Kasumi-1 (cell line): Measurements from ENCODE around the gene CCDC187.

Experiments
- DNase-seq, 2 experiments: peaks; one replicate each; lab custom pipeline; 2025; lab: John Stamatoyannopoulos, UW

The CCDC187 gene

GRCh38 chr9:136297016-136297691 is 6.7 kb downstream of the CCDC187 start:
- DNase-seq, result no peak

GRCh38 chr9:136296434-136297015 is 7.4 kb downstream of the CCDC187 start:
- no peak for DNase-seq

- DNase-seq, result no peak
Measured at GRCh38 chr9:136295542-136296433, 8.1 kb downstream of the CCDC187 start.

GRCh38 chr9:136295055-136295454 is 8.8 kb downstream of the CCDC187 start:
- no peak for DNase-seq

- no peak for DNase-seq
Measured at GRCh38 chr9:136294437-136294836, 9.5 kb downstream of the CCDC187 start.

- no peak for DNase-seq
Measured at GRCh38 chr9:136293476-136294077, 10.3 kb downstream of the CCDC187 start.

GRCh38 chr9:136292591-136293448 is 11.1 kb downstream of the CCDC187 start:
- no peak for DNase-seq

GRCh38 chr9:136292026-136292538 is 11.8 kb downstream of the CCDC187 start:
- no peak for DNase-seq

GRCh38 chr9:136291306-136292025 is 12.4 kb downstream of the CCDC187 start:
- no peak for DNase-seq

GRCh38 chr9:136290508-136291000 is 13.3 kb downstream of the CCDC187 start:
- DNase-seq, result no peak

GRCh38 chr9:136289651-136290507 is 14.0 kb downstream of the CCDC187 start:
- no peak for DNase-seq

GRCh38 chr9:136287960-136288753 is 15.7 kb downstream of the CCDC187 start:
- DNase-seq, result no peak

GRCh38 chr9:136286987-136287379 is 16.9 kb downstream of the CCDC187 start:
- no peak for DNase-seq

- no peak for DNase-seq
Measured at GRCh38 chr9:136286359-136286986, 17.4 kb downstream of the CCDC187 start.

- DNase-seq, result no peak
Measured at GRCh38 chr9:136285501-136286358, 18.2 kb downstream of the CCDC187 start.

GRCh38 chr9:136284951-136285350 is 18.9 kb downstream of the CCDC187 start:
- DNase-seq, result no peak

- no peak for DNase-seq
Measured at GRCh38 chr9:136284311-136284710, 19.6 kb downstream of the CCDC187 start.
